Ectodermal cell (in vitro differentiated cells): Measurements from ENCODE around the gene SDK2.

Experiments used
- H3K27ac ChIP-seq: 2 replicates; pipeline ENCODE4 v1.7.0; 2013; ENCODE audit warnings: mild to moderate bottlenecking, low read depth, low read length; ENCODE audit not compliant: insufficient read depth, poor library complexity, severe bottlenecking
- H3K27me3 ChIP-seq: 2 replicates; pipeline ENCODE4 v1.7.0; 2013; ENCODE audit warnings: mild to moderate bottlenecking, low read length; ENCODE audit not compliant: insufficient read depth, control insufficient read depth, poor library complexity, severe bottlenecking
- H3K36me3 ChIP-seq: one replicate; pipeline ENCODE4 v1.7.0; 2013; ENCODE audit warnings: low read length; ENCODE audit not compliant: control insufficient read depth, insufficient read depth
- H3K4me1 ChIP-seq: one replicate; pipeline ENCODE4 v1.7.0; 2013; ENCODE audit warnings: low read length; ENCODE audit not compliant: control insufficient read depth, insufficient read depth
- H3K4me3 ChIP-seq: 2 replicates; pipeline ENCODE4 v1.7.0; 2013; ENCODE audit warnings: low read depth, low read length, control low read depth; ENCODE audit not compliant: insufficient read depth
- H3K9me3 ChIP-seq: 2 replicates; pipeline ENCODE4 v1.7.0; 2013; ENCODE audit warnings: mild to moderate bottlenecking, low read length, moderate library complexity; ENCODE audit not compliant: control insufficient read depth
- WGBS, 2 experiments: methylation state at CpG; one replicate each; pipeline ENCODE4 v1.1.7; 2013; ENCODE audit warnings: missing lambda C conversion rate in 2 of 2; 5-methylcytosine and 5-hydroxymethylcytosine counted together

SDK2 gene

DNA sequence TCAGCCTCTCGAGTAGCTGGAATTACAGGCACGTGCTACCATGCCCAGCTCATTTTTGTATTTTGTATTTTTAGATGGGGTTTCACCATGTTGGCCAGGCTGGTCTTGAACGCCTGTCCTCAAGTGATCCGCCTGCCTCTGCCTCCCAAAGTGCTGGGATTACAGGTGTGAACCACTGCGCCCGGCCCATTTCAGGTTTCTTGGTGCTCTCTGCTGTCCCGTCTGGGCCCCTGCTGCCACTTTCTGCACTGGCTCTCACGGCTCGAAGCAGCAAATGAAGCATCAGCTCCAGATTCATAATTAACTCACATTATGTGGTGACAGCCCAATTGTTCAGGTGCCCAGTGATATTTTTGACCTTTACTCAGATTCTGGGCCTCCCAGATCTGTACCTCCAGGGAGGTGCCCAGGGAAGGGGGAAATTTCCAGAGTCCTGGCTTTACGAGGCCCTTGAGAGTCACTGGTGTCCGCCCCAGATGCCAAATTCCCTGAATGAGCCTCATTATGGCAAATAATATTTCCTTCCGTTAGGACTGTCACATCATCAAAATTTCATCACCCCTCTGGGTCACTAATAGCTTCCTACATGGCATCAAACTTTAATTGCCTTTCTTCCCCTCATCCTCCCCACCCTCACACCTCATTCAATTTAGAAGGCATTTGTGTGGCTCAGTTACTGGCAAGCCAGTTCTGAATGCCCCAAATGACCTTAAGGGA is 9.0 kb downstream of the SDK2 start:
- no peaks in the 10 kb centered on the region for H3K9me3 ChIP-seq
- no peaks in the 10 kb centered on the region for H3K36me3 ChIP-seq
- H3K27ac ChIP-seq = no peak overlapping the region
- no peaks in the 10 kb centered on the region for H3K27me3 ChIP-seq
- 93 to 94% methylated on average over 12 of the region's 12 CpGs for WGBS, 2 experiments
- no peak overlapping the region for H3K4me3 ChIP-seq
- peaks cover 23% of the 10 kb centered on the region for H3K4me1 ChIP-seq

DNA sequence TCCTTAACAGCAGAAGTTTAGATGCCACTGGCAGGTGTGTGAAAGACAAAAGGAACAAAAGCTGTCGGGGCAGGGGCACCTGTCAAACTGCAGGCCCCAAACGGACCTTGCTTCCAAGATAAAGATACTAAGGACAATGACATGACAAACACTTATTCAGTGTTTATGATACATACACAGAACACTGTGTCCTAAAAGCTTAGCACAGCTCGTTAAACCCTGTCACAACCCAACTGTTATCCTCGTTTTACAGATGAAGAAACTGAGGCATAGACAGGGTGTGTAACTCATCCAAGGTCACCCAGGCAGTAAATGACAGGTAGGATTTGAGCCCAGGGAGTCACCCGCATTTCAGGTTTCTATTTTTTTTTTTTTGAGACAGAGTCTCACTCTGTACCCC is 9.6 kb downstream of the SDK2 start:
- 88 to 92% methylated on average over 5 of the region's 5 CpGs for WGBS, 2 experiments
- no peaks in the 10 kb centered on the region for H3K27me3 ChIP-seq
- peaks cover 21% of the 10 kb centered on the region for H3K4me1 ChIP-seq
- no peaks in the 10 kb centered on the region for H3K9me3 ChIP-seq
- no peak overlapping the region for H3K4me3 ChIP-seq
- no peak overlapping the region for H3K27ac ChIP-seq
- H3K36me3 ChIP-seq = no peaks in the 10 kb centered on the region

DNA sequence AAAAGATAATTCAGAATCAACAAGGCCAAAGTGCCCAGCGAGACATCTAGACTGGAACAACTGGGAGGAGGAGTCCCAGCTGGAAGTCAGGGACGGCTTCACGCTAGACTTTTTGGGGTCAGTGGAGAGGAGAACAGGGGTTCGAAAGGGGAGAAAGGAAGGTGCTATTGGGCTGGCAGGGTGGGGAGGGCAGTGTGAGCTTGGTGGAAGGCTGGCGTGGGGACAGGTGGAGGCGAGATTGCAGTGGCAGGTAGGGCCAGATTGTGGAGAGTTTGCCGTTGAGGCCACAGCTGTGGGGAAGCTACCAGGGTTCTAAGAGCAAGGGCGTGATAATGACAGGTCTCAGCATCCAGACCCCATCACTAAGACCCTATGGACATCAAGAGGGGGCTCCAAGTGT is 10.5 kb downstream of the SDK2 start:
- no peaks in the 10 kb centered on the region for H3K36me3 ChIP-seq
- H3K4me1 ChIP-seq = peaks cover 21% of the 10 kb centered on the region
- no peak overlapping the region for H3K4me3 ChIP-seq
- no peaks in the 10 kb centered on the region for H3K9me3 ChIP-seq
- H3K27ac ChIP-seq = no peak overlapping the region
- WGBS, 2 experiments = 95 to 96% methylated on average over 8 of the region's 8 CpGs
- H3K27me3 ChIP-seq = no peaks in the 10 kb centered on the region

DNA sequence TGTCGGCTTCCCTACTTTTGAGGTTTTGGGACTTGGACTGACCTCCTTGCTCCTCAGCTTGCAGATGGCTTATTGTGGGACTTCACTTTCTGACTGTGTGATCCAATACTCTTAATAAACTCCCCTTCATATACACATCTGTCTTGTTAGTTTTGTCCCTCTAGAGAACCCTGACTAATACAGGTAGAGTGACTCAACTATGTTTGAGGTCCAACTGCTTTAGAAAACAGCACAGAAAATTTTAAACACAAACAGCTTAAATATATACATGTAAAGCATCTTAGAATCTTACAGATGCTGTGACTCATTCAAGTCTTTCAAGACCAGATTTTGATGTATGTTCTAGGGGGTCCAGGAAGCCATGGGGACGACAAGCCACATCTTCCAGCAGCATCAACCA is 11.7 kb downstream of the SDK2 start:
- H3K4me1 ChIP-seq = peaks cover 23% of the 10 kb centered on the region
- H3K27me3 ChIP-seq = no peaks in the 10 kb centered on the region
- no peaks in the 10 kb centered on the region for H3K9me3 ChIP-seq
- H3K4me3 ChIP-seq = no peak overlapping the region
- H3K36me3 ChIP-seq = no peaks in the 10 kb centered on the region
- 94 to 96% methylated on average over 1 to 2 of the region's 2 CpGs for WGBS, 2 experiments
- H3K27ac ChIP-seq = no peak overlapping the region

DNA sequence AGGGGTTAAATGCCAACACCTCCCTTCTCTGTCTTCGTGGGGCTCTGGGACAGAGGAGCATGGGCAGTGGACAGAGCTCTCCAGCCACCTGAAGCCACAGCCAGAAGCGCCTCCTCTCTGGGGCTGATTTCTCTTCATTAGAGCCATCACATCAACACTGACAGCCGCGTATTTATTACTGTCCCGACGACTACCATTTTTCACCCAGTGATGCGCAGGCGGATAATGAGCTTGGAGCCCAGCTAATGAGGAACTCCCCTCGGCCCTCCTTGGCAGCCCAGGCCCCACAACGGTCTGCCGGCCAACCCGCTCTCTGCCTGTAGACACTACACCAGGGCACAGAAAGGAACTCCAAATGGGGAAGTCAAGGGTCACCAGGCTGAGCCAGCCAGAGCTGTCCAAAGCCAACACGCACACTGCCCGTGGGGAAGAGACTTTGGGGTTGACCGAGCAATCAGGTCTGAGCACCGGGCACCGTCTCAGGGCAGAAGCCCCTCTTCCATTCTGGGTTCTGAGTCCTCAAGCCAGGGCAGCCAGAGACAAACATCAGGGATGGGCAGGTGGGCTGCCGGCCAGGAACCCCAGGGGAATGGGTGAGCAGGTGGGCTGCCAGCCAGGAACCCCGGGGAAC is 13.2 kb downstream of the SDK2 start:
- Histone ChIP-seq H3K27ac (no peak overlapping the region), H3K4me3 (no peak overlapping the region), H3K27me3 (no peaks in the 10 kb centered on the region), H3K36me3 (no peaks in the 10 kb centered on the region), H3K4me1 (peaks cover 36% of the 10 kb centered on the region), H3K9me3 (no peaks in the 10 kb centered on the region)
- WGBS, 2 experiments = 88 to 89% methylated on average over 19 of the region's 19 CpGs

GRCh38 chr17:73630531-73630930 is 13.7 kb downstream of the SDK2 start:
- Histone ChIP-seq H3K27ac (no peak overlapping the region), H3K27me3 (no peaks in the 10 kb centered on the region), H3K36me3 (no peaks in the 10 kb centered on the region), H3K4me1 (peaks cover 41% of the 10 kb centered on the region), H3K4me3 (no peak overlapping the region), H3K9me3 (no peaks in the 10 kb centered on the region)
- WGBS, 2 experiments = 73 to 76% methylated on average over 6 of the region's 6 CpGs

GRCh38 chr17:73628642-73629552 is 15.3 kb downstream of the SDK2 start:
- H3K9me3 ChIP-seq = no peaks in the 10 kb centered on the region
- 84 to 86% methylated on average over 13 of the region's 13 CpGs for WGBS, 2 experiments
- H3K36me3 ChIP-seq = no peaks in the 10 kb centered on the region
- H3K4me1 ChIP-seq = peaks cover 57% of the 10 kb centered on the region
- H3K4me3 ChIP-seq = no peak overlapping the region
- no peak overlapping the region for H3K27ac ChIP-seq
- H3K27me3 ChIP-seq = no peaks in the 10 kb centered on the region

DNA sequence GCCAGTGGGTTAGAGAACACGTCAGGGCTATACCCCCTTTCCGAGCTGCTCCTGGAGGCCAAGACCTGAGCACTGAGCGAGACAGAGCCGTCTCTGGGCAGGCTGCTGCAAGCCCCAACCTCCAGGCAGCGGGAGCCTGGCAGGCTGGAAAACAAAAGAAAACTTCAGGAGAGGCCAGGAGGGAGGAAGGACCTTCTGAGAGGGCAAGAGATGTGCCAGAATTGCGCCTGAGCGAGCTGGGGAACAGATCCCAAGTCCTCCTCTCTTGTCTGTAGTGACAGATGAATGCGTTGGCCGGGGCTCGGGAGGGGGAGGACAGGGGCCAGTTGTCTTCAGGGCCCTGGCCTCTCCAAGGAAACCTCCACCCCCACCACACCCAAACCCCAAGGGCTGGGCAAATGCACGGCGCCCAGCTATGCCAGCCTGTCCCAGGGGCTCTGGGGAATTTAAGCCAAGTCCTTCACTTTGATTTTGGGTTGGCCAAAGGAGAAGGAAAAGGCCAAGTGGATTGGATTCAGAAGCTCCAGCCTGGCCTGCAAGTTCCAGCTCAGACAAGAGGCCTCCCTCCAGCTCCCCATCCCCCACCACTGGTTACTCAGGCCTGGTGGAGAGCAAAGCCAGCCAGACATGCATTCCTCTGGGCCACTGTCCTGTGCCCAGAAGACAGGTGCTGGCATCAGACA is 18.1 kb downstream of the SDK2 start:
- Histone ChIP-seq H3K36me3 (no peaks in the 10 kb centered on the region), H3K4me1 (peaks cover 64% of the 10 kb centered on the region), H3K4me3 (no peak overlapping the region), H3K9me3 (no peaks in the 10 kb centered on the region), H3K27me3 (no peaks in the 10 kb centered on the region), H3K27ac (no peak overlapping the region)
- WGBS, 2 experiments = 78 to 84% methylated on average over 12 of the region's 12 CpGs

GRCh38 chr17:73625006-73625405 is 19.2 kb downstream of the SDK2 start:
- Histone ChIP-seq H3K4me1 (peaks cover 57% of the 10 kb centered on the region), H3K9me3 (no peaks in the 10 kb centered on the region), H3K27me3 (no peaks in the 10 kb centered on the region), H3K36me3 (peaks cover 5% of the 10 kb centered on the region), H3K27ac (no peak overlapping the region), H3K4me3 (no peak overlapping the region)
- 91% methylated on average over 7 of the region's 7 CpGs for WGBS, 2 experiments
